Rectal smooth muscle tissue (tissue), 1 donor: Measurements from ENCODE around the gene TDP1.

Experiments
- H3K27ac ChIP-seq: one replicate; pipeline ENCODE4 v1.7.0; 2013; ENCODE audit warnings: low read depth, low read length, inconsistent platforms
- H3K27me3 ChIP-seq: one replicate; pipeline ENCODE4 v1.7.0; 2013; ENCODE audit warnings: low read length; ENCODE audit not compliant: control insufficient read depth, insufficient read depth
- H3K36me3 ChIP-seq: one replicate; pipeline ENCODE4 v1.7.0; 2013; ENCODE audit warnings: low read length; ENCODE audit not compliant: control insufficient read depth, insufficient read depth
- H3K4me1 ChIP-seq: one replicate; pipeline ENCODE4 v1.7.0; 2013; ENCODE audit warnings: low read length; ENCODE audit not compliant: control insufficient read depth, insufficient read depth
- H3K4me3 ChIP-seq: one replicate; pipeline ENCODE4 v1.7.0; 2013; ENCODE audit warnings: low read length
- H3K9ac ChIP-seq: one replicate; pipeline ENCODE4 v1.7.0; 2013; ENCODE audit warnings: low read length

The TDP1 gene

GRCh38 chr14:89954070-89955021 lies 1.4 kb upstream of the TDP1 start, which contains the start of gene EFCAB11:
EFCAB11 (minus strand) TSS chr14:89954730; CDS start chr14:89954660, 70 bp downstream.
- Histone ChIP-seq H3K4me1 (no peaks in the 10 kb centered on the region), H3K36me3 (no peaks in the 10 kb centered on the region), H3K27me3 (no peaks in the 10 kb centered on the region), H3K9ac (peak within 1 kb of the TSS; percentile 54), H3K27ac (peak within 1 kb of the TSS; percentile 68), H3K4me3 (peak within 1 kb of the TSS; percentile 77)

- H3K36me3 ChIP-seq, result no peaks in the 10 kb centered on the region
- H3K4me1 ChIP-seq, result no peaks in the 10 kb centered on the region
- H3K27ac ChIP-seq, result peak overlapping the region; percentile 68
- peak overlapping the region; percentile 49 for H3K9ac ChIP-seq
- peak overlapping the region; percentile 77 for H3K4me3 ChIP-seq
- H3K27me3 ChIP-seq, result no peaks in the 10 kb centered on the region
Observed at GRCh38 chr14:89955022-89955744, 544 bp upstream of the TDP1 start.

- no peak overlapping the region for H3K9ac ChIP-seq
- H3K4me1 ChIP-seq, result no peaks in the 10 kb centered on the region
- H3K27me3 ChIP-seq, result no peaks in the 10 kb centered on the region
- peak overlapping the region; percentile 77 for H3K4me3 ChIP-seq
- no peaks in the 10 kb centered on the region for H3K36me3 ChIP-seq
- peak overlapping the region; percentile 77 for H3K27ac ChIP-seq
Observed at GRCh38 chr14:89956661-89957009, 908 bp downstream of the TDP1 start.

GRCh38 chr14:89957376-89957775 lies 1.6 kb downstream of the TDP1 start:
- Histone ChIP-seq H3K27ac (no peak overlapping the region), H3K36me3 (no peaks in the 10 kb centered on the region), H3K4me1 (no peaks in the 10 kb centered on the region), H3K4me3 (no peak overlapping the region), H3K27me3 (no peaks in the 10 kb centered on the region), H3K9ac (no peak overlapping the region)

GRCh38 chr14:89957791-89958190 lies 2.1 kb downstream of the TDP1 start:
- Histone ChIP-seq H3K4me1 (no peaks in the 10 kb centered on the region), H3K27me3 (no peaks in the 10 kb centered on the region), H3K4me3 (no peak overlapping the region), H3K9ac (no peak overlapping the region), H3K27ac (no peak overlapping the region), H3K36me3 (no peaks in the 10 kb centered on the region)

GRCh38 chr14:89958966-89959365 lies 3.2 kb downstream of the TDP1 start:
- Histone ChIP-seq H3K4me3 (no peak overlapping the region), H3K9ac (no peak overlapping the region), H3K27me3 (no peaks in the 10 kb centered on the region), H3K4me1 (no peaks in the 10 kb centered on the region), H3K36me3 (peaks cover 2% of the 10 kb centered on the region), H3K27ac (no peak overlapping the region)

- no peak overlapping the region for H3K27ac ChIP-seq
- H3K4me1 ChIP-seq, result no peaks in the 10 kb centered on the region
- H3K4me3 ChIP-seq, result no peak overlapping the region
- no peaks in the 10 kb centered on the region for H3K27me3 ChIP-seq
- H3K9ac ChIP-seq, result no peak overlapping the region
- peaks cover 2% of the 10 kb centered on the region for H3K36me3 ChIP-seq
Observed at GRCh38 chr14:89959853-89960445, 4.2 kb downstream of the TDP1 start.

- Histone ChIP-seq H3K4me3 (no peak overlapping the region), H3K27me3 (no peaks in the 10 kb centered on the region), H3K36me3 (peaks cover 2% of the 10 kb centered on the region), H3K9ac (no peak overlapping the region), H3K4me1 (no peaks in the 10 kb centered on the region), H3K27ac (no peak overlapping the region)
Observed at GRCh38 chr14:89960914-89961313, 5.2 kb downstream of the TDP1 start.

- H3K4me1 ChIP-seq, result no peaks in the 10 kb centered on the region
- peaks cover 7% of the 10 kb centered on the region for H3K36me3 ChIP-seq
- H3K27me3 ChIP-seq, result no peaks in the 10 kb centered on the region
- H3K4me3 ChIP-seq, result no peak overlapping the region
- H3K9ac ChIP-seq, result no peak overlapping the region
- H3K27ac ChIP-seq, result no peak overlapping the region
Observed at GRCh38 chr14:89963288-89963978, 7.7 kb downstream of the TDP1 start.

GRCh38 chr14:89965839-89966238 lies 10.1 kb downstream of the TDP1 start:
- H3K4me1 ChIP-seq, result no peaks in the 10 kb centered on the region
- no peaks in the 10 kb centered on the region for H3K27me3 ChIP-seq
- H3K36me3 ChIP-seq, result peaks cover 15% of the 10 kb centered on the region
- H3K9ac ChIP-seq, result no peak overlapping the region
- H3K4me3 ChIP-seq, result no peak overlapping the region
- no peak overlapping the region for H3K27ac ChIP-seq

GRCh38 chr14:89973234-89973823 lies 17.6 kb downstream of the TDP1 start:
- H3K4me1 ChIP-seq, result no peaks in the 10 kb centered on the region
- no peak overlapping the region for H3K27ac ChIP-seq
- no peaks in the 10 kb centered on the region for H3K27me3 ChIP-seq
- H3K9ac ChIP-seq, result no peak overlapping the region
- H3K4me3 ChIP-seq, result no peak overlapping the region
- peaks cover 19% of the 10 kb centered on the region for H3K36me3 ChIP-seq
